SHP77 (cell line): Measurements from ENCODE around the gene TAS2R5.
"Not testable (repeated sequence)": the region's sequence is repeated elsewhere in the genome, so short reads cannot be mapped to it uniquely, and the experiment has no call there.

Experiments
- DNase-seq, 2 experiments: peaks; one replicate each; lab custom pipeline; 2025; lab: John Stamatoyannopoulos, UW

The TAS2R5 gene, protein sequence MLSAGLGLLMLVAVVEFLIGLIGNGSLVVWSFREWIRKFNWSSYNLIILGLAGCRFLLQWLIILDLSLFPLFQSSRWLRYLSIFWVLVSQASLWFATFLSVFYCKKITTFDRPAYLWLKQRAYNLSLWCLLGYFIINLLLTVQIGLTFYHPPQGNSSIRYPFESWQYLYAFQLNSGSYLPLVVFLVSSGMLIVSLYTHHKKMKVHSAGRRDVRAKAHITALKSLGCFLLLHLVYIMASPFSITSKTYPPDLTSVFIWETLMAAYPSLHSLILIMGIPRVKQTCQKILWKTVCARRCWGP

DNA sequence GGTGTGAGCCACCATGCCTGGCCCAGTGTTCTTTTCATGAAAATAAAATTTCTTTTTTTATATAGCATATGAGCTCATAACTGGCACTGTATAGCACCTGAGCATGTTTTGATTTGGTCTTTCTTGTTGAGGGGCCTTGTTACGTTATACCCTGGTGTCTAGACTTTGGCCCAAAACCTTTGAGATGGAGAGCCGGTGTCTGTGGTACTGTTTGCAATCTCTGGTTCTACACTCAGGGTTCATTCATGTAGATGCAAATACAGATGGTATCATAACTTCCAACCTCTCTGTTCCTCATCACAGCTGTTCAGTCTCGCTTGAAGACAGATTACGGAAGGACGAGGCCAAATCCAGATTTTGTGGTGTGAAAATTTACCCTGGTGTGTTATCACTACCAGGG is at the start of gene TAS2R5:
Gene TAS2R5 (plus strand): TSS at position 301 of the 400 bp plus-strand sequence. CDS start 145 bp downstream, outside the sequence.
- no peak for DNase-seq

DNA sequence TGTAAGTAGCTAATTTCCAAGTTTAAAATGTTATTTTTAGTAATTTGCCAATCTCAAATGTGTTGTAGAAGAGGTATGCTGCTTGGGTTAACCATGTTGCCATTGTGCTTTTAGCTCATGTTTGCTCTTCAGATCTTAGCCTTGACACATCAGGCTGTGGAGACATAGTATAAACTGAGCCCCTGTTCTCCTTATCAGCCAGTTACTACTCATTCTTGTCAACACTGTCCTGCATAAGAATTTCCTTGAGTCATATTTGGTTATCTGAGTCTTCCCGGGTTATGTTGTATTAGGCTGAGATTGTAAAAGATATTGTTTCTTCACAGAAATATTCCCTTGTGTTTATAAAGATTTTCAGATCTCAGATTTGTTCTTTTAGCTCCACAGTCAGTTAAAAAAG is 47.8 kb upstream of the TAS2R5 start:
- DNase-seq = no peak

DNA sequence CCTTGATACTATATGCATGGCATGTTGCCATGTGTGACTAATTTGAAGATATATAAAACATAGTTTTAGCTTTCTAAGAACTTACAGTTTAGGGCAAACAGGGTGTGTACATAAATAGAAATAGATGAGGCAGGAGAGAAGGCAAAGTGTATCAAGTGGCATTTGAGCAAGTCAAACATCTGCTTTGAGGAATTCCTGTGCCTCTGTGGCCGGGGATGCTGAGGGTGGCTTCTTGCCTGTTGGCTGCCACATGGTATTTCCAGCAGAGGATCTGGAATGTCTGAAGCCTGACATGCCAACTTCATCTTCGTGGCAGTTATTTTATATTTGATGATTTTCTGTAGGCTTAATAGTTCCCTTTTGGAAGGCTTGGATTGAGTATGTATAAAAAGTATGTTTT is 45.9 kb upstream of the TAS2R5 start:
- no peak for DNase-seq

DNA sequence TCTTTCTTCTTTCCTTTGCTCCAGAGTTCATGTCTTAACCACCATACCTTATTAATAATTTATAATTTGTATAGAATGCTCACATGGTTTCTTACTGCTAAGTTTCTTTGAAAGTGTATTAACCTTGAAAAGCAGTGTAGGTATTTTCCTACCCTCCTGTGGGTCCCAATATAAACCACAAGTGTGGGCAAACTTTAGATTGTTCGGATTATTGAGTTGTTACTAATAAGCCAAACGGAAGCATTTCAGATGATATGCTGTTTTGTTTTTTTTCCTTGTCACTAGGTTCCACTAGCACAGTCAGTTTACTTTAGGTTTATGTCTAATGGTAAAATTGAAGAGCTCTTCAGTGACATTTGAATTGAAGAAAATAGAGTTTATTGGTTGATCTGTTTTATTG is 41.6 kb upstream of the TAS2R5 start:
- no peak for DNase-seq

DNA sequence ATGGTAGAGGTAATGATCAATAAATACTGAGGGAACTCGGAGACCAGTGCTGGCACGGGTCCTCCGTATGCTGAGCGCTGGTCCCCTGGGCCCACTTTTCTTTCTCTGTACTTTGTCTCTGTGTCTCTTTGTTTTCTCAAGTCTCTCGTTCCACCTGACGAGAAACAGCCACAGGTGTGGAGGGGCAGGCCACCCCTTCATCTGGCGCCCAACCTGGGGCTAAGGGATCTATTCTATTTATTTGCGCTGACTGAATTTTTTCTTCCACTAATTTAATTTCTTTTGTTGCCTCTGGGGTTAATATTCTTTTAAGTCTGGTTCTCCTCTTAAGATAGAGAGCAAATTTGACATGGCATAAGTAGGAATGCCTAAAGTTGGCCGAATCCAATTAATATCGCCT is 38.1 kb upstream of the TAS2R5 start:
- not testable (repeated sequence) for DNase-seq

DNA sequence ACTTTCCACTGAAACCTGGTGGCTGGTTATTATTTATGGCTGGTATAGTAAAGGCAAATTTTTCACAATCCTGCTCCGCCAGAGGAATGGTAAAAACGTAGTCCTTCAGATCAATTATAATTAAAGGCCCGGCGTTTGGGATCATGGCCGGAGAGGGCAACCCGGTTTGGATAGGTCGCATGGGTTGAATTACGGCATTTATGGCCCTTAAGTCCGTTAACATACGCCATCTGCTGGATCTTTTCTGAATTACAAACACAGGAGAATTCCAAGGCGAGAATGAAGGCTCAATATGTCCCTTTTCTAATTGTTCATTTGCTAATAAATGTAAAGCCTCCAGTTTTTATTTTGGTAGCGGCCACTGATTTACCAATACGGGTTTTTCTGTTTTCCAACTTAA is 37.4 kb upstream of the TAS2R5 start:
- peak in 1 of 2 experiments; percentile 5 for DNase-seq

DNA sequence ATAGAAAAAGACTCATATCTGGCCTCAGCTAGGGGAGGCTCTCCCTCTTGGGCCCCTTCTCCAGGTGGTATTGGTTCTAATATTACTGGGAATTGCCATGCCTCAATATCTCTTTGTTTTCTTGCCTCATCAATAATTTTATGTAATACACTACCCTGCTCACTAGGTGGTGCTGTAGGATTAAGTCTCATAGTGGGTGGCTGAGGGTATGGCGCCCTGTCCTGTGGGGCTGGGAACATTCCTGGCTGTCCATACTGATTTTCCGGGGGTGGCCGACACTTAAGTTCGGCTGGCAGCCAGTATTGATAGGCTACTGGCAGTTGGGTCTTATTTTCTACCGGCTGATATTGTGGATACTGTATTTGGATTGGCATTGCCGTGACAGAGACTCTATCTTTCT is 35.1 kb upstream of the TAS2R5 start:
- DNase-seq = peak; percentile 22 to 35

DNA sequence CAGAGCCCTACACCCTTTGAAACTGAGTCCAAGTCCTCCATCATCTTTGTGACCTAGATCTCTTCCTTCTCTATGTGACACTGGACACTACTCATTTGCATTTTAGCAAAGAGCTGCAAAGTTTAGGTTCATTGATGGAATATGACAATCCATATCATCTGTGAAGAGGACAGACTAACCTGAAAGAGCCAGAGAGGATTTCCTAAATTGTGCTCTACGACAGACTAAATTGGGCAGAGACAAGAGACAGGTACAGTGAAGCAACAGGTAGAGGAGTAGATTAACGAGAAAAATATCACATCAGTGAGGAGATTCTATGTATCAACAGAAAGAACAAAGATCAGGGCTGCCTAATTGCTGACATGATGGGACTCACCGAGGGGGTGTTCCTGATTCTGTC is 26.2 kb upstream of the TAS2R5 start, which contains the start of gene TAS2R3:
Gene TAS2R3 (plus strand): TSS at position 301 of the 400 bp plus-strand sequence. CDS start 62 bp downstream, at position 363.
- no peak for DNase-seq

DNA sequence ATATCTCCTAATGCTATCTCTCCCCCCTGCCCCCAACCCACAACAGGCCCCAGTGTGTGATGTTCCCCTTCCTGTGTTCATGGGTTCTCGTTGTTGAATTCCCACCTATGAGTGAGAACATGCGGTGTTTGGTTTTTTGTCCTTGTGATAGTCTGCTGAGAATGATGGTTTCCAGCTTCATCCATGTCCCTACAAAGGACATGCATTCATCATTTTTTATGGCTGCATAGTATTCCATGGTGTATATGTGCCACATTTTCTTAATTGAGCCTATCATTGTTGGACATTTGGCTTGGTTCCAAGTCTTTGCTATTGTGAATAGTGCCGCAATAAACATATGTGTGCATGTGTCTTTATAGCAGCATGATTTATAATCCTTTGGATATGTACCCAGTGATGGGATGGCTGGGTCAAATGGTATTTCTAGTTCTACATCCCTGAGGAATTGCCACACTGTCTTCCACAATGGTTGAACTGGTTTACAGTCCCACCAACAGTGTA is 19.9 kb upstream of the TAS2R5 start:
- not testable (repeated sequence) for DNase-seq

DNA sequence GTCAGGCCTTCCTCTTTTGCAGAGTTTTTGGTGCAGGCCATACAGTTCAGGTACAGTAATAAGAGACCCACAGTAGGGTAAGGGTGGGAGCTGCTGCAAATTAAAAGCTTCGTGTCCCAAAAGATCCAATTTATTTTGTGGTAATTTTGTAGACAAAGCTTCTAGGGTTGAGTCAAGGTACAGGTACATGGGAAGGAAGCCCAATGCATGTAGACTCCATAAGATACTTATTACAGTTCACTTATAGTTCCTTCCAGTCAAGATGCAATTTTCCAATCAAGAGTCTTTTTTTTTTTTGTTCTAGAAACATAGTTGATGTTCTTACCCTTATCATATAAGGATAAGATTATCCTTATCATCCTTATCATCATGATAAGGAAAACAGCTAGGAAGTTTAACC is 13.6 kb upstream of the TAS2R5 start, which contains the start of gene TAS2R4:
Gene TAS2R4 (plus strand): TSS at position 301 of the 400 bp plus-strand sequence. CDS start 1,815 bp downstream, outside the sequence.
- DNase-seq = no peak

DNA sequence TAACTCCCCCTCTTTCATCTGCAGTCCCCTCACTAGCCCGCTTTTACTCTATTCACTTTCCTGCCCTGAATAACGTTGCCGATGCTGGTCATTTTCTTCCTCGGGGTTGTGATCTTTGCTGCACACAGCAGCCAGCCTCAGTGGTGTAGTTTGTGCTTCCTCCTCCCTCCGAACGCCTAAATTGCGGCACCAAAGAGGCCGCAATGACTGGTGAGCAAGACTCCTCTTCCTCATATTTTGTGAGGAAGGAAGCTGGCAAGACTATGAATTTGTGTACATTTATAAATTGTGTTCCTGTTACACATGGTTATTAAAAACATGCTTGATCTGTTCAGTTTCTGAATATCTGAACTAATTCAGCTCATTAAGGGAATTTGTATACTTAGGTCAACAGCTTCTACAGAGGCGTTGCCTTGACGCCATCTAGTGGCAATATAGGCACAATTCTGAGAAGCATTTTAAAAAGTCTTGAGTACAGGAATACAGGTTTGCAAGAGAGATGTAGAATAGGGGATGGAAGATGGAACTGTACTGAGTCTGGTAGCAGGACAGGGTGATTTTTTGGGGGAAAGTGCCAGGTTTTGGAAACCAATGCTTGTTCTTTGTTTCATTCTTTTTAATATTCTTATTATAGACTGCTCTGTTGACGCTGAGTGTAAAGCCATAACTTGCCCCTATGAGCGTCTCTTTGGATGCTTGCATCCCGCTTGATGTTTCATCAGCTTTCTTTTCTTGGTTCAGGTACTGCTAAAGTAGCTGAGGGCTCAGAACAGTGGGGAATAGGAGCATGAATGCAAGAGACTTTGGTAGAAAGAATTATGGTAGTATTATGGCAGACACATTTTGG is 4.1 kb upstream of the TAS2R5 start:
- DNase-seq = peak; percentile 49 to 68

DNA sequence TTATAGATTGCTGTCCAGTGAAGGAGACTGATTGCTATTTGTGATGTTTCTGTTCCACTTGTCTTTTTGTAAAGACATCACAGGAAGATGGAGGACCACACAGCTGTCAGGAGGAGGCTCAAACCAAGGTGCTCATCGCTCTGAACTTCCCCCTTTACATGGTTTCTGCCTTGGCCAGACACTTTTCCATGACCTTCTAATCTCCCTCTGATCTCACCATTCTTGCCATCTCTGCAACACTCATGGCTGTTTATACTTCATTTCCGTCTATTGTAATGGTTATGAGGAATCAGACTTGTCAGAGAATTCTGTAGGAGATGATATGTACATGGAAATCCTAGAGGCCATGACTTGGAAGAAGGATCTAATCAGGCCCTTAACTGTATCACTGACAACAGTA is 1.7 kb upstream of the TAS2R5 start:
- no peak for DNase-seq

DNA sequence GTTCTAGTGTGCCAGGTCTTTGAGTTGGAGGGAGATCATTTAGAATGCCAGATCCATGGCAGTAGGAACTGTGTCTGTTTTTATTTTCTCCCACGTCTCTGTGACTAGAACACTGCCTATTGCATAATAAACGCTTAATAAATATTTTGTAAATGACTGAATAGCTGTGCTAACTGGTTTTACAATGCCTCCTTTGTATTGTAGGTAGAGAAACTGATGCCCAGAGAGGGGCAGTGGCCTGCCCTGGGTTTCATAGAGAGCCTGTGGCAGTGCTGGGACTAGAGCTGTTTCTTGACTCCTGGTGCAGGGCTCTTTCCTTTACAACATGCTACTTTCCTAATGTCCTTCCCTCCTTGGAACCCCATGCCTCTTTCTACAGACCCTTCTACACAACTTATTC is 2.5 kb downstream of the TAS2R5 start:
- no peak for DNase-seq

DNA sequence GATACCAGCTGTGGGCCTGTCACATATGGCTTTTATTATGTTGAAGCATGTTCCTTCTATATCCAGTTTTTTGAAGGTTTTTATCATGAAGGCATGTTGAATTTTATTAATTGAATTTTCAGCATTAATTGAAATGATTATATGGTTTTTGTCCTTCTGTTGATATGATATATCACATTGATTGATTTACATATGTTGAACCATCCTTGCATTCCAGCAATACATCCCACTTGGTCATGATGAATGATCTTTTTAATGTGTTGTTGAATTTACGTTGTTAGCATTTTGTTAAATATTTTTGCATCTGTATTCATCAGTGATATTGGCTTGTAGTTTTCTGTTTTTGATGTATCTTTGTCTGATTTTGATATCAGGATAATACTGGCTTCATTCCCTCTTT is 30.1 kb downstream of the TAS2R5 start:
- DNase-seq = no peak

DNA sequence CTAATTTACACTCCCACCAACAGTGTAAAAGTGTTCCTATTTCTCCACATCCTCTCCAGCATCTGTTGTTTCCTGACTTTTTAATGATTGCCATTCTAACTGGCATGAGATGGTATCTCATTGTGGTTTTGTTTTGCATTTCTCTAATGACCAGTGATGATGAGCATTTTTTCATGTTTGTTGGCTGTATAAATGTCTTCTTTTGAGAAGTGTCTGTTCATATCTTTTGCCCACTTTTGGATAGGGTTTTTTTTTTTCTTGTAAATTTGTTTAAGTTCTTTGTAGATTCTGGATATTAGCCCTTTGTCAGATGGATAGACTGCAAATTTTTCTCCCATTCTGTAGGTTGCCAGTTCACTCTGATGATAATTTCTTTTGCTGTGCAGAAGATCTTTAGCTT is 32.4 kb downstream of the TAS2R5 start:
- DNase-seq = not testable (repeated sequence)

DNA sequence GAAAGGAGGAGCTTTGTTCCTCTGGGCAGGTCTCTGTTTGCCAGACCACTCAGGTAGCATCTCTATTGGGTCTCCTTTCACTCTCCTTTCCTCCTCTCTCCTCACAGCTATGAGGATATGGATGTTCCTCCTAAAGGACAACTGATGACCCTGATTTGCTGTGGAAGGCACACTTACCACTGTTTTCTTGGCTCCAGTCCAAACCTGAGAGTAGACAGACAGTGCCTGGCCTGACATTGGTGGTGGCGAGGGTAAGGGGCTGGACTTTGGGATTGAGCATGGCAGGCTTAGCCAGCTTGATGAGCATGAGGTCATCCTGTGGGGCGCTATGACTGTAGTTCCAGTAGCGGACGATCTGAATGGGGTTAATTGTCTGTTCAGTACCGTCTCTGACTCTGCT is 47.7 kb downstream of the TAS2R5 start:
- DNase-seq = peak in 1 of 2 experiments; percentile 46

DNA sequence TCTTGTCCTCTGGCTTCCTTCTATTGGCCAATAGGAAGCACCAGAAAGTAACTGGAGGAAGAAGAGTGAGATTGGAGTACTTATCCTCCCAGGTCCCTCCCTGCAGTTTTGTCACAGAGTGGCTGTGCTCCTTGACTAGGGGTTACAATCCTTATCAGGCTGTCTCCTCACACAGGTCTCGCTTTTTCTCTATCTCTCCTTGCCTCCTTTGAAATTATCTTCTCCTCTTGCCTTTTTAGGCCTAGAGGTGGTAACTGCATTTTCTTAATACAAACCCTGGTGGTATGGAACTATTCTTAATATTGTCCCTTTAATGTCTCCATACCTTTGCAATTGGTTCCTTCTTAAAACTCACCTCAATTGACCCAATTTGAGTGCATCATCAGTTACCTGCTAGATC is 48.6 kb downstream of the TAS2R5 start:
- DNase-seq = no peak

DNA sequence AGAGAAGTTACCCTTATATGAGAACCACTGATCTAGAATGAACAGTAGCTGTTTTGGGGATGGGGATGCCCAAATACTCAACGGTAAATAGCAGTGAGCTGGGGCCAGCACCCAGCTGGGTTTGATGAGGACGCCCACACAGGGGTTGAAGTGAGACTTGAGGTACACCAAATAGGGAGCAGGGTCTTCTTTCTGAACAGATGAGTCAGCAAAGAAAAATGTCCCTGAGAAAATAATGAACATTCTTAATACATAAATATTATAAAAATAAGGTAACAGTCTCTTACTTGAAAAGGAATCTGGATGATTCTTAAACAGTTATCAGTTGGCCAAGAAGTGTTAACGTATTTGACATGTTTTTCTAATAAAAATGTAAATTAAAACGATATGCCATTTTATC is 49.2 kb downstream of the TAS2R5 start:
- no peak for DNase-seq

DNA sequence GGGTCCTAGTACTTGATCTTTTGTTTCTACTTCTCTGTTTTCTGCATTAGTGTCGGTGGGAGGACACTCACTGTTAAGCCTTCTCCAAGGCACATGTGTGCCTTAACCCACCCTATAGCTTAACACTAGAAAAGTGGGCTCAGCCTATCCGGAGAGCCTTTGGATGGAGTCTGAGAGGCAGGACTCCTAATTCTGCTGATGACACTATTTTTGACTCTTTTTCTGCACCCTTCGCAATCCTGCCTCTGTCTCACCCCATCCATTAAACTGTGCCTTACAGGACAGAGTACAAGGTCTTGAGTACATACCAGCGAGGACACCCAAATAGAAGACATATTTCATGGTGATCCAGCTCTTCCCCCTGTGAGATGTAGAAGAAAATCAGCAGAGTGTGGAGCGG is 50.7 kb downstream of the TAS2R5 start:
- DNase-seq = no peak
